ENCODE results near the gene NDUFS6.
"Not testable (repeated sequence)": the region's sequence is repeated elsewhere in the genome, so short reads cannot be mapped to it uniquely, and the experiment has no call there.

NDUFS6 gene

GRCh38 chr5:1784197-1785050 lies 16.8 kb upstream of the NDUFS6 start:
- Mint-ChIP-seq H3K27ac (no peak overlapping the region), H3K27me3 (ENCODE audit: low read depth) (peaks cover 5% of the 10 kb centered on the region), H3K4me1 (ENCODE audit: low read depth) (peaks cover 25% of the 10 kb centered on the region), H3K36me3 (ENCODE audit: low read depth) (no peaks in the 10 kb centered on the region), H3K4me3 (no peak overlapping the region), H3K9me3 (no peaks in the 10 kb centered on the region)

GRCh38 chr5:1785062-1785461 lies 16.1 kb upstream of the NDUFS6 start:
- no peak overlapping the region for H3K27ac Mint-ChIP-seq

GRCh38 chr5:1785984-1786383 lies 15.2 kb upstream of the NDUFS6 start:
- H3K27ac Mint-ChIP-seq = no peak overlapping the region
- no peak overlapping the region for H3K4me3 Mint-ChIP-seq
- H3K4me1 Mint-ChIP-seq (ENCODE audit: low read depth) = peaks cover 36% of the 10 kb centered on the region
- no peaks in the 10 kb centered on the region for H3K36me3 Mint-ChIP-seq (ENCODE audit: low read depth)
- peaks cover 5% of the 10 kb centered on the region for H3K27me3 Mint-ChIP-seq (ENCODE audit: low read depth)
- no peaks in the 10 kb centered on the region for H3K9me3 Mint-ChIP-seq

More at GRCh38 chr5:1785062-1785461, 16.1 kb upstream of the NDUFS6 start:
- peaks cover 30% of the 10 kb centered on the region for H3K4me1 Mint-ChIP-seq (ENCODE audit: low read depth)
- no peak overlapping the region for H3K4me3 Mint-ChIP-seq
- H3K27me3 Mint-ChIP-seq (ENCODE audit: low read depth) = peaks cover 5% of the 10 kb centered on the region
- H3K9me3 Mint-ChIP-seq = no peaks in the 10 kb centered on the region
- no peaks in the 10 kb centered on the region for H3K36me3 Mint-ChIP-seq (ENCODE audit: low read depth)

- no peak overlapping the region for H3K4me3 Mint-ChIP-seq
- peaks cover 5% of the 10 kb centered on the region for H3K27me3 Mint-ChIP-seq (ENCODE audit: low read depth)
- no peaks in the 10 kb centered on the region for H3K36me3 Mint-ChIP-seq (ENCODE audit: low read depth)
- peaks cover 43% of the 10 kb centered on the region for H3K4me1 Mint-ChIP-seq (ENCODE audit: low read depth)
- no peaks in the 10 kb centered on the region for H3K9me3 Mint-ChIP-seq
- no peak overlapping the region for H3K27ac Mint-ChIP-seq
Observed at GRCh38 chr5:1786621-1787471, 14.4 kb upstream of the NDUFS6 start.

GRCh38 chr5:1787472-1788047 lies 13.6 kb upstream of the NDUFS6 start:
- H3K4me3 Mint-ChIP-seq = no peak overlapping the region
- H3K27me3 Mint-ChIP-seq (ENCODE audit: low read depth) = peaks cover 5% of the 10 kb centered on the region
- H3K4me1 Mint-ChIP-seq (ENCODE audit: low read depth) = peaks cover 45% of the 10 kb centered on the region
- no peak overlapping the region for H3K27ac Mint-ChIP-seq
- no peaks in the 10 kb centered on the region for H3K9me3 Mint-ChIP-seq
- H3K36me3 Mint-ChIP-seq (ENCODE audit: low read depth) = no peaks in the 10 kb centered on the region

- Mint-ChIP-seq H3K27ac (no peak overlapping the region), H3K36me3 (ENCODE audit: low read depth) (peaks cover 4% of the 10 kb centered on the region), H3K4me3 (no peak overlapping the region), H3K4me1 (ENCODE audit: low read depth) (peaks cover 45% of the 10 kb centered on the region), H3K27me3 (ENCODE audit: low read depth) (peaks cover 2% of the 10 kb centered on the region), H3K9me3 (no peaks in the 10 kb centered on the region)
Observed at GRCh38 chr5:1788200-1788599, 13.0 kb upstream of the NDUFS6 start.

- H3K27me3 Mint-ChIP-seq (ENCODE audit: low read depth) = no peaks in the 10 kb centered on the region
- no peaks in the 10 kb centered on the region for H3K9me3 Mint-ChIP-seq
- H3K36me3 Mint-ChIP-seq (ENCODE audit: low read depth) = peaks cover 4% of the 10 kb centered on the region
- no peak overlapping the region for H3K4me3 Mint-ChIP-seq
- H3K27ac Mint-ChIP-seq = no peak overlapping the region
- peaks cover 49% of the 10 kb centered on the region for H3K4me1 Mint-ChIP-seq (ENCODE audit: low read depth)
Observed at GRCh38 chr5:1788828-1789227, 12.4 kb upstream of the NDUFS6 start.

- Mint-ChIP-seq H3K4me1 (ENCODE audit: low read depth) (peaks cover 54% of the 10 kb centered on the region), H3K4me3 (peak overlapping the region; percentile 58), H3K27ac (peak overlapping the region; percentile 65)
- not testable (repeated sequence) for H3K9me3 Mint-ChIP-seq; H3K36me3 Mint-ChIP-seq (ENCODE audit: low read depth); H3K27me3 Mint-ChIP-seq (ENCODE audit: low read depth)
Observed at GRCh38 chr5:1789438-1789833, 11.8 kb upstream of the NDUFS6 start.

GRCh38 chr5:1789834-1790471 lies 11.3 kb upstream of the NDUFS6 start:
- peaks cover 6% of the 10 kb centered on the region for H3K36me3 Mint-ChIP-seq (ENCODE audit: low read depth)
- peak overlapping the region; percentile 65 for H3K27ac Mint-ChIP-seq
- no peaks in the 10 kb centered on the region for H3K9me3 Mint-ChIP-seq
- H3K27me3 Mint-ChIP-seq (ENCODE audit: low read depth) = no peaks in the 10 kb centered on the region
- peaks cover 53% of the 10 kb centered on the region for H3K4me1 Mint-ChIP-seq (ENCODE audit: low read depth)
- H3K4me3 Mint-ChIP-seq = peak overlapping the region; percentile 58

GRCh38 chr5:1791176-1791575 lies 10.0 kb upstream of the NDUFS6 start:
- Mint-ChIP-seq H3K9me3 (no peaks in the 10 kb centered on the region), H3K4me3 (no peak overlapping the region), H3K27me3 (ENCODE audit: low read depth) (no peaks in the 10 kb centered on the region), H3K27ac (peak overlapping the region; percentile 96), H3K4me1 (ENCODE audit: low read depth) (peaks cover 56% of the 10 kb centered on the region), H3K36me3 (ENCODE audit: low read depth) (peaks cover 11% of the 10 kb centered on the region)

- Mint-ChIP-seq H3K36me3 (ENCODE audit: low read depth) (peaks cover 22% of the 10 kb centered on the region), H3K4me3 (peak overlapping the region; percentile 83), H3K27ac (peak overlapping the region; percentile 96), H3K9me3 (no peaks in the 10 kb centered on the region), H3K27me3 (ENCODE audit: low read depth) (no peaks in the 10 kb centered on the region), H3K4me1 (ENCODE audit: low read depth) (peaks cover 62% of the 10 kb centered on the region)
Observed at GRCh38 chr5:1792842-1793266, 8.4 kb upstream of the NDUFS6 start.

- peaks cover 25% of the 10 kb centered on the region for H3K36me3 Mint-ChIP-seq (ENCODE audit: low read depth)
- H3K4me3 Mint-ChIP-seq = peak overlapping the region; percentile 83
- no peaks in the 10 kb centered on the region for H3K27me3 Mint-ChIP-seq (ENCODE audit: low read depth)
- H3K27ac Mint-ChIP-seq = peak overlapping the region; percentile 96
- H3K9me3 Mint-ChIP-seq = no peaks in the 10 kb centered on the region
- peaks cover 65% of the 10 kb centered on the region for H3K4me1 Mint-ChIP-seq (ENCODE audit: low read depth)
Observed at GRCh38 chr5:1793301-1793740, 7.9 kb upstream of the NDUFS6 start.

GRCh38 chr5:1793966-1794900 lies 7.0 kb upstream of the NDUFS6 start:
- Mint-ChIP-seq H3K4me3 (peak overlapping the region; percentile 83), H3K27ac (peak overlapping the region; percentile 96), H3K9me3 (no peaks in the 10 kb centered on the region), H3K27me3 (ENCODE audit: low read depth) (no peaks in the 10 kb centered on the region), H3K4me1 (ENCODE audit: low read depth) (peaks cover 62% of the 10 kb centered on the region), H3K36me3 (ENCODE audit: low read depth) (peaks cover 33% of the 10 kb centered on the region)

Data from T-helper 1 cell treated with Interleukin-12 subunit alpha and Interleukin-12 subunit beta and Interleukin-4 antibody, amounts not matched to agents 30 μg/mL and 1 μg/mL, for 36 hours (primary cell).